Astrocyte (in vitro differentiated cells and primary cell): ENCODE measurements around the gene ZBTB7A. TPM values are rescaled to one million over a fixed set of nuclear protein-coding genes. Genes with fewer than 3 reads are reported as not detected.

Source experiments
- DNase-seq: peaks from one replicate; pipeline ENCODE4 v3.0.0-alpha.2; 2010; ENCODE audit warnings: low read depth
- FAIRE-seq: peaks from 2 replicates; lab custom pipeline; 2011; peaks lifted over from hg19 to GRCh38; lab: Jason Lieb, UNC
- H2AFZ ChIP-seq: 2 replicates; pipeline ENCODE4 v1.6.0; 2012; ENCODE audit warnings: low read depth, low read length, inconsistent platforms
- H3K27ac ChIP-seq: 2 replicates; pipeline ENCODE4 v1.5.1; 2011; ENCODE audit warnings: low read depth, low read length, inconsistent platforms
- H3K27me3 ChIP-seq: 2 replicates; pipeline ENCODE4 v1.6.0; 2011; ENCODE audit warnings: low read length, inconsistent platforms; ENCODE audit not compliant: insufficient read depth
- H3K36me3 ChIP-seq: 2 replicates; pipeline ENCODE4 v1.5.1; 2011; ENCODE audit warnings: low read length, inconsistent platforms; ENCODE audit not compliant: insufficient read depth
- H3K4me1 ChIP-seq: 2 replicates; pipeline ENCODE4 v1.5.1; 2011; ENCODE audit warnings: low read length, inconsistent platforms; ENCODE audit not compliant: insufficient read depth
- H3K4me2 ChIP-seq: 2 replicates; pipeline ENCODE4 v1.6.0; 2012; ENCODE audit warnings: low read length, inconsistent platforms
- H3K4me3 ChIP-seq: 2 replicates; pipeline ENCODE4 v1.5.1; 2011; ENCODE audit warnings: low read depth, mild to moderate bottlenecking, low read length, inconsistent platforms; ENCODE audit not compliant: insufficient read depth
- H3K79me2 ChIP-seq: 2 replicates; pipeline ENCODE4 v1.6.0; 2012; ENCODE audit warnings: mild to moderate bottlenecking, low read length, inconsistent platforms; ENCODE audit not compliant: insufficient read depth
- H3K9ac ChIP-seq: 2 replicates; pipeline ENCODE4 v1.6.0; 2012; ENCODE audit warnings: mild to moderate bottlenecking, low read length, inconsistent platforms
- H3K9me3 ChIP-seq: 2 replicates; pipeline ENCODE4 v1.5.1; 2012; ENCODE audit warnings: low read depth, mild to moderate bottlenecking, low read length, inconsistent platforms; ENCODE audit not compliant: insufficient read depth
- H4K20me1 ChIP-seq: 2 replicates; pipeline ENCODE4 v1.6.0; 2012; ENCODE audit warnings: low read length, inconsistent platforms; ENCODE audit not compliant: insufficient read depth
- H3K27ac Mint-ChIP-seq: one replicate; pipeline ENCODE4 v1.8.0; 2021; ENCODE audit warnings: mild to moderate bottlenecking, mixed read lengths; ENCODE audit not compliant: unreplicated experiment
- H3K27me3 Mint-ChIP-seq: one replicate; pipeline ENCODE4 v1.8.0; 2021; ENCODE audit warnings: low read depth, mixed read lengths; ENCODE audit not compliant: unreplicated experiment
- H3K36me3 Mint-ChIP-seq: one replicate; pipeline ENCODE4 v1.8.0; 2021; ENCODE audit warnings: low read depth, mixed read lengths; ENCODE audit not compliant: unreplicated experiment
- H3K4me1 Mint-ChIP-seq: one replicate; pipeline ENCODE4 v1.8.0; 2021; ENCODE audit warnings: low read depth, mixed read lengths; ENCODE audit not compliant: unreplicated experiment
- H3K4me3 Mint-ChIP-seq: one replicate; pipeline ENCODE4 v1.8.0; 2021; ENCODE audit warnings: mild to moderate bottlenecking, moderate library complexity, mixed read lengths; ENCODE audit not compliant: unreplicated experiment
- H3K9me3 Mint-ChIP-seq: one replicate; pipeline ENCODE4 v1.8.0; 2021; ENCODE audit warnings: mild to moderate bottlenecking, mixed read lengths; ENCODE audit not compliant: unreplicated experiment
- CTCF ChIP-seq: IDR thresholded peaks from 2 replicates; pipeline ENCODE4 v1.5.1; 2011; ENCODE audit warnings: low read depth, mild to moderate bottlenecking, inconsistent platforms, low read length, moderate library complexity; ENCODE audit not compliant: insufficient read depth
- EZH2 ChIP-seq: IDR thresholded peaks from 2 replicates; pipeline ENCODE4 v1.6.1; 2012; ENCODE audit warnings: mild to moderate bottlenecking, low read length, inconsistent platforms; ENCODE audit not compliant: insufficient read depth
- total RNA-seq: library from RNA; stranded (reverse); gene quantifications from 2 replicates; pipeline ENCODE4 v1.2.1, GENCODE V29; 2021

ZBTB7A gene
- total RNA-seq, 1 donor from 2014 or later = 24.3 TPM

GRCh38 chr19:4084547-4084877 lies 17.8 kb upstream of the ZBTB7A start:
- H3K4me3 Mint-ChIP-seq = no peak overlapping the region
- Histone ChIP-seq H3K27ac (no peak overlapping the region), H2AFZ (no peak overlapping the region)

GRCh38 chr19:4083677-4084546 lies 17.2 kb upstream of the ZBTB7A start:
- Mint-ChIP-seq H3K4me1 (no peaks in the 10 kb centered on the region), H3K9me3 (no peaks in the 10 kb centered on the region), H3K4me3 (no peak overlapping the region), H3K27ac (no peak overlapping the region), H3K27me3 (no peaks in the 10 kb centered on the region), H3K36me3 (no peaks in the 10 kb centered on the region)
- no peak for TF ChIP-seq CTCF
- TF ChIP-seq EZH2 = no peak
- Histone ChIP-seq H3K4me3 (no peak overlapping the region), H3K9me3 (no peaks in the 10 kb centered on the region), H2AFZ (no peak overlapping the region), H3K4me2 (no peak overlapping the region), H3K4me1 (no peaks in the 10 kb centered on the region), H3K27ac (no peak overlapping the region), H3K27me3 (no peaks in the 10 kb centered on the region), H3K79me2 (no peaks in the 10 kb centered on the region), H4K20me1 (no peaks in the 10 kb centered on the region), H3K36me3 (no peaks in the 10 kb centered on the region), H3K9ac (no peak overlapping the region)
- no peak for FAIRE-seq
- no peak for DNase-seq

More at GRCh38 chr19:4084547-4084877, 17.8 kb upstream of the ZBTB7A start:
- H3K4me1 Mint-ChIP-seq = no peaks in the 10 kb centered on the region
- no peaks in the 10 kb centered on the region for H3K36me3 ChIP-seq
- H4K20me1 ChIP-seq = no peaks in the 10 kb centered on the region
- no peak overlapping the region for H3K4me3 ChIP-seq
- FAIRE-seq (no peak), DNase-seq (no peak)
- no peak overlapping the region for H3K9ac ChIP-seq
- no peak overlapping the region for H3K27ac Mint-ChIP-seq
- no peaks in the 10 kb centered on the region for H3K79me2 ChIP-seq
- H3K27me3 ChIP-seq = no peaks in the 10 kb centered on the region
- H3K9me3 Mint-ChIP-seq = no peaks in the 10 kb centered on the region
- no peaks in the 10 kb centered on the region for H3K27me3 Mint-ChIP-seq
- no peaks in the 10 kb centered on the region for H3K9me3 ChIP-seq
- H3K4me2 ChIP-seq = no peak overlapping the region
- no peaks in the 10 kb centered on the region for H3K4me1 ChIP-seq
- no peaks in the 10 kb centered on the region for H3K36me3 Mint-ChIP-seq
- TF ChIP-seq CTCF = no peak
- no peak for TF ChIP-seq EZH2

GRCh38 chr19:4082172-4082571 lies 15.5 kb upstream of the ZBTB7A start:
- Mint-ChIP-seq H3K9me3 (no peaks in the 10 kb centered on the region), H3K27ac (no peak overlapping the region), H3K36me3 (no peaks in the 10 kb centered on the region), H3K27me3 (no peaks in the 10 kb centered on the region), H3K4me1 (no peaks in the 10 kb centered on the region), H3K4me3 (no peak overlapping the region)
- H3K27me3 ChIP-seq = no peaks in the 10 kb centered on the region
- no peaks in the 10 kb centered on the region for H3K36me3 ChIP-seq
- no peak for TF ChIP-seq EZH2
- TF ChIP-seq CTCF = no peak
- FAIRE-seq (no peak), DNase-seq (no peak)
- no peak overlapping the region for H3K4me2 ChIP-seq
- H3K4me1 ChIP-seq = no peaks in the 10 kb centered on the region
- H3K27ac ChIP-seq = no peak overlapping the region
- H3K9me3 ChIP-seq = no peaks in the 10 kb centered on the region
- no peaks in the 10 kb centered on the region for H3K79me2 ChIP-seq
- no peaks in the 10 kb centered on the region for H4K20me1 ChIP-seq
- H3K9ac ChIP-seq = no peak overlapping the region
- no peak overlapping the region for H2AFZ ChIP-seq
- H3K4me3 ChIP-seq = no peak overlapping the region
